A204.1 (cell line): ENCODE data around the gene MAPKBP1.

Experiments
- FAIRE-seq: peaks from 2 replicates; lab custom pipeline; 2012; peaks lifted over from hg19 to GRCh38; lab: Jason Lieb, UNC

MAPKBP1 gene

GRCh38 chr15:41809526-41810220 is 35.4 kb downstream of the MAPKBP1 start:
- no peak for FAIRE-seq

DNA sequence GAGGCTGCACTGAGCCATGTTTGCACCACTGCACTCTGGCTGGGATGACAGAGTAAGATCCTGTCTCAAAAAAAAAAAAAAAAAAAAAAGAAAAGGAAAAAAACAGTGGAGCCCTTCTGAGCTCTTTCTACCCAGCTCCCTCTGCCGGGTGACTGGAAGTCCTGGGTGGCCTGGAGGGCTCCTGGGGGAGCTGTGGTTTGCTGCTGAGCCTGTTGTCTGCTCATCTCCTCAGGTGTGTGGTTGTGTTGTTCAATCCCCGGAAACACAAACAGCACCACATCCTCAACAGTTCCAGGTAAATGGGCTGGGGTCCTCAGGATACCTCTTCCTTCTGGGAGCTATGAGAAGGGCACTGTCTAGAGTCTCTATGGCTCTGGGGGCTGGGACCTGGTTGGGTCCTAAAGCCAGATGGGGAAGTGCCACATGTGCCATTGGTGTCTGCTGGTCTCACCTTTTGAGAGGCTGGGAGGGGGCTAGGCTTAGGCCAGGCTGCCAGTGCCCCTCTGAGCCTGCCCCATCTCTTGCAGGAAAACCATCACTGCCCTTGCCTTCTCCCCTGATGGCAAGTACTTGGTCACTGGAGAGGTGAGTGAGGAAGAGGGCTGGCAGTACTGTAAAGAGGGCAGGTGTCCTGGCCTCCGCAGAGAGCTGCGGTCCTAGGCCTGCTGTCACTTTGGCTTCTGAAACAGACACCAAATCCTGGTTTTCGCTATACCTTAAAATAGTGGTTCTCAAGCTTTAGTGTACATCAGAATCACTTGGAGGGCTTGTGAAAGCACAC is 36.6 kb downstream of the MAPKBP1 start:
- no peak for FAIRE-seq

DNA sequence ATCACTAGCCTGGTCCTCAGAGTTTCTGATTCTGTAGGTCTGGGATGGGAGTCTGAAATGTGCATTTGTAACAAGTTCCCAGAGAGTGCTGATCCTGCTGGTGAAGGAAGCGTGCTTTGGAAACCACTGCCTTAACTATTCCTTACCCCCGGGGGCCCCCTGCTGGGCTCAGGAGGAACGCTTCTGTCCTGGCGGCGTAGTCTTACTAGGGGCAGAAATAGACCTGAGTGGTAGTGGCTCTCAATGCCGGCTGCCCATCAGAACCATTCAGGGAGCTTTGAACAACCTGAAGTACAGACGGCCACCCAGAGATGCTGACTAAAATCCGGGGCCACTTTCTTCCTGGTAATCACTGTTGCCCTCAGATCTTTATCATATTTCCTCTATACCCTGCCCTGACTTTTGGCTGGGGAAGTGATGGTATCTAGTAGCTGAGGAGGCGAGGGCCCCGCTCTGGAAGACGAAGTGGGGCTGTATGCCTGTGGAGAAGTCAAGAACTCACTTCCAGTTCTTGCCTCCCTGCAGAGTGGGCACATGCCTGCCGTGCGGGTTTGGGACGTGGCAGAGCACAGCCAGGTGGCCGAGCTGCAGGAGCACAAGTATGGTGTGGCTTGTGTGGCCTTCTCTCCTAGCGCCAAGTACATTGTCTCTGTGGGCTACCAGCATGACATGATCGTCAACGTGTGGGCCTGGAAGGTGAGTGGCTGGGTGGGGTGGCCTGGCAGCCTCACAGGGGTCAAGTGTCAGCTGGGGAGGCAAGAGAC is 37.3 kb downstream of the MAPKBP1 start:
- no peak for FAIRE-seq

GRCh38 chr15:41812820-41813375 is 38.6 kb downstream of the MAPKBP1 start:
- no peak for FAIRE-seq

GRCh38 chr15:41813426-41813825 is 39.1 kb downstream of the MAPKBP1 start:
- FAIRE-seq: no peak

- FAIRE-seq: no peak
These were observed 40.2 kb downstream of the MAPKBP1 start for GRCh38 chr15:41814534-41814933.

GRCh38 chr15:41816788-41817187 is 42.5 kb downstream of the MAPKBP1 start:
- no peak for FAIRE-seq

- no peak for FAIRE-seq
These were observed 43.0 kb downstream of the MAPKBP1 start for GRCh38 chr15:41817327-41817726.

DNA sequence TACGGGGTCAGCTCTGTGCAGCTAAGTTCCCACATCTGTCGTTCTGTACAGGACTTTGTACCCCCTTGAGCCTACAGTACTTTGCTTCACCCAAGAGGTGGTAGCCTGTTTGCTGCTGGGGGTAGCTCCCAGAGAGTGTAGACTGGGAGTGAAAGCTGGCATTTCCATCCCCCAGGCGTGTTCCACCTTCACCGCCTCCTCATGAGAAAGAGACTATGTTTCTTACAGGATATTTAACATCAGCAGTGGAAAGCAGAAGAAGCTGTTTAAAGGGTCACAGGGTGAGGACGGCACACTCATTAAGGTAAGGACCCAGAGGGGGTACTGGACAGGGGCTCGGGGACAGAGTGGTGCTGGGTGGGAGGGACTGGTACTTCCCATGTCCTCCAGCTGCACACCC is 43.5 kb downstream of the MAPKBP1 start:
- FAIRE-seq: no peak

DNA sequence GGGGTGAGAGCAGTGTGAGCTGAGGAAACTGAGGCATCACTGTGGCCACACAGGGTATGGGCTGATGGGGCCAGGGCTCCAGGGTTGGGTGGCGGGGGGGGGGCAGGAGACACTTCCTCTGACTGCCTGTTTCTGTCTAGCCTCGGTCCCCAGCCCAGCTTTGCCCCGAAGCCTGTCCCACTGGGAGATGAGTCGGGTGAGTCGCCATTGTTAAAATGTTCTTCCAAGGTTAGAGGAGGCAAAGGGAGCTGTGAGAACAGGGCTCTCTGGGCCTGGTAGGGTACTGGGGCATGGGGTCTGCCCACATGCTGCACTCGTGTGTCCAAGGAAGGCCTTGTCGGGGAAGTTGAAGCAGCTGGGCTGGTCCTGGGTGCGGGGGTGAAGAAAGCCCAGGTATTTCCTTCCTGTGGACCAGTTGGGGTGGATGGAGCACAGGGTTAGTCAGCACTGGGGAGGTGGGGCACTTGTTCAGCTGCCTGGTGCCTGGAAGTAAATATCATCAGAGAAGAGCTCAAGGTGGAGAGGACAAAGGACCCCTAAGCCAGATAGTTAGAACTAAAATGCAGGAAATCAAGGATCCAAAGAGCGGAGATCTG is 45.3 kb downstream of the MAPKBP1 start:
- no peak for FAIRE-seq

DNA sequence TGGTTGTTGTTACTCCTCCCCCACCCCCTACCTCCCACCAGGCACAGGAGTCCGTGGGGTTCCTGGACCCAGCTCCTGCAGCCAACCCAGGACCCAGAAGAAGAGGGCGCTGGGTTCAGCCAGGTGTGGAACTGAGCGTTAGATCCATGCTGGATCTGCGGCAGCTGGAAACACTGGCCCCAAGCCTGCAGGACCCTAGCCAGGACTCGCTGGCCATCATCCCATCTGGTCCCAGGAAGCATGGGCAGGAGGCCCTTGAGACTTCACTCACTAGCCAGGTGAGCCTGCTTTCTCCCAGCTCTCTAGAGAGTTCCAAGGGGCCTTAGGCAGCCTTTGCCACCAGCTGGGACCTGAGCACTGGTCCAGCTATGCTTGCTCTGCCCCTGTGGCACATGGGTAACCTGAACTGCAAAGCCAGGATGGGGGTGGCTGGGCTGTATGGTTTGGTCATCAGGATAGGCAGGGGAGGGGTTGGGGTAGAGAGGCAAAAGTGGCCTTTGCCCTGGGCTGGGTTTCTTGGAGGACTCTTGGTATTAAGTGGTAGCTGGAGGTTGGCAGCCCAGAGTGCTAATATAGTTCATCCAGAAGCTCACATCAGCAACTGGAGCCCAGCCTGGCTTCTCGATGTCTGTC is 46.6 kb downstream of the MAPKBP1 start:
- no peak for FAIRE-seq

GRCh38 chr15:41821831-41822230 is 47.5 kb downstream of the MAPKBP1 start:
- no peak for FAIRE-seq

DNA sequence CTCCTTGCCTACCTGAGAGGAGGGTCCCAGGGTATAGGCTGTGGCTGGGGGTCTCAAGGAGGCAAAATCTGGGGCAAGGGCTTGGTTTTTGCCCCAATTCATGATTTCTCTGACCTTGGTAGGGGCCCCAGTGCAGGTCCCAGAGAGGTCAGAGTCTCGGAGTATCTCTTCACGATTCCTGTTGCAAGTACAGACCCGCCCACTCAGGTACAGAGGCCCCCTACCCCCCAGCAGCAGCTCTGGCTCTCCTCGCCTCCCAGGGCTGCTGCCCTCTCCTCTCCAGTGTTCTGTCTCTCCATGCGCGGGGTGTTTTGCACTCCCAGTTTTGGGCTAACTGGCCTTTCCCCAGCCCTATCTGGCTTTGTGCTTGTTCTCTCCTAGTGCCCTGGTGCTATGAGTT is 48.2 kb downstream of the MAPKBP1 start:
- no peak for FAIRE-seq

GRCh38 chr15:41822957-41823356 is 48.7 kb downstream of the MAPKBP1 start:
- no peak for FAIRE-seq

DNA sequence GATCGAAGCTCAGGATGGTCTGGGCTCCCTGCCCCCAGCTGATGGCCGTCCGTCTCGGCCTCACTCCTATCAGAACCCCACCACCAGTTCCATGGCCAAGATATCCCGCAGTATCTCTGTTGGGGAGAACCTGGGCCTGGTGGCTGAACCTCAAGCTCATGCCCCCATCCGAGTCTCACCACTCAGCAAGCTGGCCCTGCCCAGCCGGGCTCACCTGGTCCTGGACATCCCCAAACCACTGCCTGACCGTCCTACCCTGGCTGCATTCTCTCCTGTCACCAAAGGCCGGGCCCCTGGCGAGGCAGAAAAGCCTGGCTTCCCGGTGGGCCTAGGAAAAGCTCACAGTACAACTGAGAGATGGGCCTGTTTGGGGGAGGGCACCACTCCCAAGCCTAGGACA is 49.2 kb downstream of the MAPKBP1 start:
- no peak for FAIRE-seq

DNA sequence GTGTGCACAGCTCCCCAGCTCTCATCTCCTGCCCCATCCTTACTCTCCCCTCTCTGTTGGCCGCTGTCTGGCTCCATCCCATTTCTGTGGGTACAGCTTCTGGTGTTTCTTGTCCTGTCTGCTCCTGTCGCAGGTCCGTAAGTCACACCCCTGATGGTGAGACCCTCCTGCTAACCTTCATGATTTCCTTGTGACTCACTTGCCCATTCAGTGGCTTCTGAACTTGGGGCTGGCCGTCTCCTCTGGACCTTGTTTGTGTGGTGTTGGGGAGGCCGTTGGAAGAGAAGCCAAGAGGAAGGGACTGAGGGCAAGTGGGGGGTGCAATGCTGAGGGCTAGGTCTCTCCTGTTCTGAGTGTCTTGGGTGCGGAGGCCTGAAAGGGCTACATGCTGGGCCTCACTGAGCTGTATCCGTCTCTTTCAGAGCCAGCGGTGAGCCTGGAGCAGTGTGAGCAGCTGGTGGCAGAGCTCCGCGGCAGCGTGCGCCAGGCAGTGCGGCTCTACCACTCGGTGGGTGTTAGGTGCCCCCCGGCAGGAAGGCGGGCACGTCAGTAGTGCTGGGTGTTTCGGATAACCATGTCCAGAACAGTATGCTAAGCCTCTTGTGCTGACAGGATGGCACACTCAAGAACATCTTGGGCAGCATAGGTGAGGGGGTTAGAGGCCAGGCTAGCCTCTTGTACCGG is 49.9 kb downstream of the MAPKBP1 start:
- FAIRE-seq: no peak

- FAIRE-seq: no peak
These were observed 50.9 kb downstream of the MAPKBP1 start for GRCh38 chr15:41825145-41825544.

- FAIRE-seq: no peak
These were observed 51.6 kb downstream of the MAPKBP1 start for GRCh38 chr15:41825572-41826535.

DNA sequence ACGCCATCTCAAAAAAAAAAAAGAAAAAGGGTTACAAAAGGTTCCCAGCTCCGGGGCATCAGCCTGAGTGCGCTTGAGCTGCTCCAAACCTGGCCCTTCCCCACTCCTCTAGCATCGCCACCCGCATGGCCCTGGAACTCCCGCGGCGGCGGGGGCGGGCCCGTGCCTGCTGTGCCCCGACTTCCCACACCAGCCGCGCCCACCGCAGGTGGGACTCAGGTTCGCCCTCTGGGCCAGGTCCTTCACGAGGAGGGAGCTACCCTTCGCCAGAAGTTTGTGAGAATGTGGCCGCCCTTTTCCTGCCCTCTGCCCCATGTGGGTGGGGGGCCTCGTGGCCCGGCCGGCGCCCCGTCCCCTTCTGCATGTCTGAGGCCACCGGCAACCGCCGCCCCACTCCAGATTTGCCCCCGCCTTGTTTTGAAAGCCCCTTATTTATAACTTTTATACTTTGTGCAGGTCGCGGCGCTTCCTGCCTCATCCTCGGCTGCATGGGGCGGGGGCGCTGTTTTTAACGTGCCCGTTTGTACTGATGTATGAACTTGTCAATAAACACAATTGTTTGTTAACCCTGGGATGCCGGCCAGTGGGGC is 53.1 kb downstream of the MAPKBP1 start:
- FAIRE-seq: no peak
